AG04449 (cell line): ENCODE measurements around the gene PHC2.

ENCODE experiments used
- CTCF ChIA-PET: fragments of 350-600 bp; formaldehyde crosslinking; extraction: SDS; loops from one replicate; lab custom pipeline; 2021; ENCODE audit warnings: antibody characterized with exemption; lab: Yijun Ruan, JAX
- POLR2A ChIA-PET: fragments of 400-600, 350-600 bp; formaldehyde crosslinking; extraction: SDS; loops from one replicate; lab custom pipeline; 2020; ENCODE audit warnings: antibody characterized with exemption, inconsistent platforms; lab: Yijun Ruan, JAX
- DNase-seq: peaks from one replicate; pipeline ENCODE4 v3.0.0-alpha.2; 2010; ENCODE audit warnings: low read depth, low spot score
- H3K4me3 ChIP-seq: 2 replicates; pipeline ENCODE4 v1.5.1; 2011; ENCODE audit warnings: low read depth, mild to moderate bottlenecking, control low read depth, low read length
- CTCF ChIP-seq: IDR thresholded peaks from one replicate; pipeline ENCODE4 v1.5.1; 2011; ENCODE audit warnings: mild to moderate bottlenecking, moderate library complexity, low read length, control low read depth, inconsistent platforms; ENCODE audit not compliant: insufficient read depth; ENCODE audit errors: missing control alignments

The PHC2 gene

GRCh38 chr1:33392639-33393038 lies 38.3 kb downstream of the PHC2 start:
- no peak for DNase-seq
- CTCF ChIA-PET, result interaction anchor here (0.8 to 1.5 kb wide), 3 partner anchors 8 to 97 kb away, joined by 3 to 5 read pairs (median 3); no protein-coding TSS in a partner anchor
- no peak for TF ChIP-seq CTCF
- no peak overlapping the region for H3K4me3 ChIP-seq
- POLR2A ChIA-PET, result no interaction called here

GRCh38 chr1:33392206-33392605 lies 38.7 kb downstream of the PHC2 start:
- no peak overlapping the region for H3K4me3 ChIP-seq
- no peak for TF ChIP-seq CTCF
- ChIA-PET POLR2A (no interaction called here), CTCF (interaction anchor here (0.8 to 1.5 kb wide), 2 partner anchors 29 to 97 kb away, joined by 3 to 5 read pairs; no protein-coding TSS in a partner anchor)
- DNase-seq, result no peak

DNA sequence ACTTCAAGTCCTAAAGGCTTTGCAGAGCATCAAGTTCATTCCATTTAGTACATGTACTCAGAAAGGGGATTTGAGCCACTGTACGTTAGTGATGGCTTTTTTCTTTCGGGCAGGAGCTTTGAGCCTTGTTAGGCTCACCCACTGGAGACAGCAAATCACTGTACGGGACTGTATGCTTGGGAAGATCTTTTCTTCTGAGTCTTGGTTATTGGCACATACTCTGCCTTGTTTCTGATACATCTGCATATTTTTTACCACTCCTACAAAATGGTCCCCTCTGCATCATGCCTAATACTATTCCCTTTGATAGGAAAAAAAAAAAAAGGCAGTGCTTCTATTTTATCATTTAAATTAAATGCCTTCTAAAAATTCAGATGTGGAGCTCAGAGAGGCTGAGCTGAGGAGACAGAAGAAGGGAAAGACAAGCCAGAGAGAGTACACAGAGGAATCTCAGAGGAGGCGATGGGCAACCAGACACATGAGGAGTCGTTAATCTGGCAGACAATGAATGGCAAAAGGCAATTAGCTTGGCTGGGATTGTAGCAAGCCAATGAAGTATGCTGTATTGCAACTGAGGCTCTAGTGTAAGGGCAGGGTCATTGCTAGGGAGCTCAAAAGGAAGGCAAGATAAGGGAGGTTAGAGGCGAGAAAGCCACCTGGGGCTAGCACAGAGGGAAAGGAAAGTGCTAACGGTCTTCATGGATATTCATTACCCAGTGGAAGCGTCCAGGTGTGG lies 39.4 kb downstream of the PHC2 start:
- H3K4me3 ChIP-seq, result no peak overlapping the region
- TF ChIP-seq CTCF, result no peak
- ChIA-PET CTCF (interaction anchor here (0.8 to 1.5 kb wide), 2 partner anchors 30 to 96 kb away, joined by 3 to 5 read pairs; no protein-coding TSS in a partner anchor), POLR2A (no interaction called here)
- no peak for DNase-seq

- CTCF ChIA-PET, result interaction anchor here (0.8 to 4.0 kb wide), 4 partner anchors 11 to 95 kb away, joined by 3 to 17 read pairs (median 6); no protein-coding TSS in a partner anchor
- POLR2A ChIA-PET, result no interaction called here
- H3K4me3 ChIP-seq, result no peak overlapping the region
- TF ChIP-seq CTCF, result no peak
- DNase-seq, result peak; percentile 91
Observed at GRCh38 chr1:33390542-33390941, 40.4 kb downstream of the PHC2 start.

DNA sequence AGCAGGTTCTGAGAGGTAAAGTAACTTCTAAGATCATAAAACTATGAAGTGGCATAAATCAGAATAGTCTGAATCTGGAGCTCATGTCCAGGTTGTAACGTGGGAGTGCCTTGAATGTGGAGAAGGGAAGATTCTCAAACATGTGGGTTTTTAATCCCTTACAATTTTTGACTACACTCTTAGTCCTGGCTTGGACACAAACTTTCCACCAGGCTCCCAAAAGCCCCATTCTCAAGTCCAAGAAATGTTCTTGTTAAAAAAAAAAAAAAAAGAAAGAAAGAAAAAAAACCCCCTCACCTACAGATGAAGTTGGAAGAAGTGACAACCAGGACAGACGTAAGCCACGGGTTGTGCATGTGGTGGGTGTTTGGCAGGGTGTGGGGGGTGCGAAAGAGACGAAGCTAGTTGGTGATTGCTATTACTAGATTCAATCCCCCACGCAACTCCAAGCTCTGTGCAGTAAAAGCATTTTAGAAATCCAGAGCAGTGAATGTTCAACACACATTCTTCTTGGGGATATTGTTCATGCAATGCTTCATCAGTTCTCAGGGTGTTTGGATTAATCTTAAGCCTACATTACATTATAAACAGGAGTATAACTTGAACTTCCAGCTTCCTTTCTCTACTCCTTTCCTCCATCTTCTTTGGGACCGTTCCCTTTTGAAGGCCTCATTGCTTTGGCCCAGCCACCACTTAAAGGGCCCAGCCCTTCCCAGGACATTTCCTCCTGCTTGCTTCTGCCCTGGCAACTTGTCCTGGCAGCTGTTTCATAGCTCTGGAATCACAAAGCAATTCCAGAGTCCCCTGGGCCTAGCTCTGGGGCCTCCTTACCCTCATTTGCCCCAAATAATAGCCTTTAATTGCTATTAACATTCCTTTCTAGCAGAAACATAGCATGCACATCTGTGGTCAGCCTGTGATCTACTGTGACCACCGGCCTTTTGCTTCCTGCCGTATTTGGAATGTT lies 41.8 kb downstream of the PHC2 start:
- ChIA-PET POLR2A (interaction anchor here (0.7 to 0.9 kb wide), 4 partner anchors 11 to 55 kb away, joined by 3 read pairs; no protein-coding TSS in a partner anchor), CTCF (interaction anchor here (0.8 to 4.0 kb wide), 12 partner anchors 9 to 262 kb away, joined by 3 to 17 read pairs (median 4); no protein-coding TSS in a partner anchor)
- peak; percentile 80 for DNase-seq
- no peak for TF ChIP-seq CTCF
- H3K4me3 ChIP-seq, result no peak overlapping the region

GRCh38 chr1:33387625-33388024 lies 43.3 kb downstream of the PHC2 start:
- DNase-seq, result peak; percentile 95
- H3K4me3 ChIP-seq, result no peak overlapping the region
- no peak for TF ChIP-seq CTCF
- POLR2A ChIA-PET, result no interaction called here
- CTCF ChIA-PET, result interaction anchor here (1.0 to 4.0 kb wide), 3 partner anchors 22 to 92 kb away, joined by 4 to 17 read pairs (median 5); no protein-coding TSS in a partner anchor
